ENCODE measurements around the gene MDP1. TPM values are rescaled to one million over a fixed set of nuclear protein-coding genes. Genes with fewer than 3 reads are reported as not detected.

MDP1 gene
- polyA plus RNA-seq, 1 donor (not counting 4 experiments of a cell fraction or from before 2014, with no cell fraction given): 7.3 TPM

DNA sequence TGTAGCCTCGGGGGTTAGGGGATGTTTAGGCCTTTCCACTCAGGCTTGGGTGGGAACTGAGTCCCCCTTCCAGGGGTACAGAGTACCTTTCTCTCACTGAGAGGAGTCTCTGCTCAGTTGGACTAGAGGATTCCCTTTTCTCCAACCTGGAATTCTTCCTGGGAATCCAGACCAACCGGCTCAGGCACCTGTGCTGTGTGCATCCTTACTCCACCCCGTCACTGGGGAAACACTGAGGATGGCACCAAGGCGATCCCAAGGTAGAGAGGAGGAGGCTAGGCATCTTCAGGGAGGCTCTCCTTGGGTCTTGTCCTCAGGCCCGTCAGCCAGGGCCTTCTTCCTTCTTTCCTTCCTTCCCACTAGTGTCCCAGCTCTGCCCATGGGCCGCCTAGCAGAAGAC lies 48.0 kb upstream of the MDP1 start:
- DNase-seq (ENCODE audit: low read depth, low spot score): no peak
- peaks cover 11 to 20% of the 10 kb centered on the region in 2 experiments for H3K36me3 ChIP-seq (ENCODE audit: control insufficient read depth in 2 of 2, extremely low read depth in 1 of 2, insufficient read depth in 2 of 2, low read length in 2 of 2)
- H3K9ac ChIP-seq (ENCODE audit: control insufficient read depth, extremely low read depth, insufficient read depth, low read length): peak overlapping the region; percentile 6
- TF ChIP-seq, protein P1, sequence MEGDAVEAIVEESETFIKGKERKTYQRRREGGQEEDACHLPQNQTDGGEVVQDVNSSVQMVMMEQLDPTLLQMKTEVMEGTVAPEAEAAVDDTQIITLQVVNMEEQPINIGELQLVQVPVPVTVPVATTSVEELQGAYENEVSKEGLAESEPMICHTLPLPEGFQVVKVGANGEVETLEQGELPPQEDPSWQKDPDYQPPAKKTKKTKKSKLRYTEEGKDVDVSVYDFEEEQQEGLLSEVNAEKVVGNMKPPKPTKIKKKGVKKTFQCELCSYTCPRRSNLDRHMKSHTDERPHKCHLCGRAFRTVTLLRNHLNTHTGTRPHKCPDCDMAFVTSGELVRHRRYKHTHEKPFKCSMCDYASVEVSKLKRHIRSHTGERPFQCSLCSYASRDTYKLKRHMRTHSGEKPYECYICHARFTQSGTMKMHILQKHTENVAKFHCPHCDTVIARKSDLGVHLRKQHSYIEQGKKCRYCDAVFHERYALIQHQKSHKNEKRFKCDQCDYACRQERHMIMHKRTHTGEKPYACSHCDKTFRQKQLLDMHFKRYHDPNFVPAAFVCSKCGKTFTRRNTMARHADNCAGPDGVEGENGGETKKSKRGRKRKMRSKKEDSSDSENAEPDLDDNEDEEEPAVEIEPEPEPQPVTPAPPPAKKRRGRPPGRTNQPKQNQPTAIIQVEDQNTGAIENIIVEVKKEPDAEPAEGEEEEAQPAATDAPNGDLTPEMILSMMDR (optimal IDR thresholded peaks at IDR 0.05 in 1 of 3, IDR thresholded peaks at IDR 0.05 in 1 of 3, conservative IDR thresholded peaks at IDR 0.05 in 1 of 3; ENCODE audit: extremely low read depth in 1 of 3, insufficient read depth in 2 of 3, low read length in 3 of 3): no peak
- TF ChIP-seq EZH2 (IDR thresholded peaks at IDR 0.05; ENCODE audit: low read length): no peak
- no peaks in the 10 kb centered on the region for H4K20me1 ChIP-seq (ENCODE audit: control insufficient read depth, extremely low read depth, insufficient read depth, low read length)
- H3K79me2 ChIP-seq (ENCODE audit: control insufficient read depth, insufficient read depth, low read length): no peaks in the 10 kb centered on the region
- H3K9me3 ChIP-seq (ENCODE audit: control insufficient read depth, low read depth, low read length): no peaks in the 10 kb centered on the region
- H3K27ac ChIP-seq (ENCODE audit: control insufficient read depth, insufficient read depth, low read length): peak overlapping the region; percentile 15
- H3K9me1 ChIP-seq (ENCODE audit: control insufficient read depth, extremely low read depth, insufficient read depth, low read length): no peaks in the 10 kb centered on the region
- peak overlapping the region; percentile 46 for H3K4me2 ChIP-seq (ENCODE audit: control insufficient read depth, extremely low read depth, insufficient read depth, low read depth, low read length)
- dilution Hi-C loops (cut with MboI; ENCODE audit: extremely low pct_ligation_motif_present, low sequenced_read_pairs): no loop called here
- no peak for FAIRE-seq
- H3K4me1 ChIP-seq (ENCODE audit: control insufficient read depth, extremely low read depth, insufficient read depth, low read length): peaks cover 28% of the 10 kb centered on the region
- H3K4me3 ChIP-seq (ENCODE audit: control insufficient read depth in 2 of 3, extremely low read depth in 1 of 3, insufficient read depth in 2 of 3, low read depth in 1 of 3, low read length in 3 of 3): peak overlapping the region in 1 of 3 experiments; percentile 9
- no peaks in the 10 kb centered on the region for H3K27me3 ChIP-seq (ENCODE audit: control insufficient read depth, extremely low read depth, insufficient read depth, low read length)
- no peak overlapping the region for H2AFZ ChIP-seq (ENCODE audit: control insufficient read depth, low read length)

DNA sequence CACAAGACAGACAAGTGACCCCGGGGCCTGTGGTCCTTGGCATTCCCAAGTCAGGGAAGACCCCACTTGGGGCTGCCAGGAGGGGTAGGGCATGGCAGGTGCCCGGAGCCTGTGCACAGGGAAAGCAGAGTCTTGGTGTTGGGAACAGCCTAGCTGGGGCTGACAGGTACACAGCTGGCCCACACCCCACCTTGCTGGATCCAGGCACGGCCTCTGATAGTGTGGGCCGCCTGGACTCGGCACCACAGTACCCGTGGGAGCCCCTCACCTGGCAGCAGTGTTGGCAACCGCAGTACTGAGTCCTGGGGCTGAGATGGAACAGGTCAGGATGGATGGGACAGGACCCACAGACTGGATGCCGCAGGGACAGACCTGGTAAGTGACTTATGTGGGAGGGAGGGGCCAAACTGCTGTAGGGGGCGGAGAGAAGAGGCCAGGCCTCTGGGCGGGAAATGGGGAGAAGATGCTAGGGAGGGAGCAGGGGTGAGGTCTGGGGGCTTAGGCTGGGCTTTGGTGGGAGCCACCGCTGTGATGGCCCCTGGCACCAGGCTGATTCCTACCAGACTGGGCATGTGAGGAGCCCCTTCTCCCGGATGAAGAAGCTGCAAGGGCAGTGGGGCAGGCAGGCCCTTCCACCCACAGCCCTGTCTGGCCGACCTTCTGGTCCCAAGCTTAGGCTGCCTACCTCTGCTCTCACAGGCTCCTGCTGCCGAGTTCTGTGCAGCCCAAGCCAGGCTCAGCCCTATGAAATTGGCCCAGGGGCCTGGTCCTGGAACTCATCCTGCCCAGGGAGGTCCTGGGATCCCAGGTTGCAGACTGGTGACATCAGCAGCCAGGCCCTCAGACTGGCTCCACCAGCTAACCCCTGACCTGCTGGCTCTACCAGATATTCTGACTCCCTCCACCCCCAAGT lies 47.2 kb upstream of the MDP1 start, which contains the start of gene TGM1:
TGM1 (minus strand) TSS at position 357 of the 913 bp plus-strand sequence. CDS start 825 bp downstream, outside the sequence.
- Histone ChIP-seq H3K79me2 (ENCODE audit: control insufficient read depth, insufficient read depth, low read length) (no peaks in the 10 kb centered on the region), H3K4me3 (ENCODE audit: control insufficient read depth in 2 of 3, extremely low read depth in 1 of 3, insufficient read depth in 2 of 3, low read depth in 1 of 3, low read length in 3 of 3) (peak within 1 kb of the TSS in 2 of 3 experiments; percentile 3 to 9), H3K4me2 (ENCODE audit: control insufficient read depth, extremely low read depth, insufficient read depth, low read depth, low read length) (peak within 1 kb of the TSS; percentile 46), H3K4me1 (ENCODE audit: control insufficient read depth, extremely low read depth, insufficient read depth, low read length) (peaks cover 33% of the 10 kb centered on the region), H3K9ac (ENCODE audit: control insufficient read depth, extremely low read depth, insufficient read depth, low read length) (peak within 1 kb of the TSS; percentile 6), H3K27ac (ENCODE audit: control insufficient read depth, insufficient read depth, low read length) (peak within 1 kb of the TSS; percentile 15), H3K36me3 (ENCODE audit: control insufficient read depth in 2 of 2, extremely low read depth in 1 of 2, insufficient read depth in 2 of 2, low read length in 2 of 2) (peaks cover 13 to 16% of the 10 kb centered on the region in 2 experiments), H3K27me3 (ENCODE audit: control insufficient read depth, extremely low read depth, insufficient read depth, low read length) (no peaks in the 10 kb centered on the region), H3K9me1 (ENCODE audit: control insufficient read depth, extremely low read depth, insufficient read depth, low read length) (no peaks in the 10 kb centered on the region), H3K9me3 (ENCODE audit: control insufficient read depth, low read depth, low read length) (no peaks in the 10 kb centered on the region), H2AFZ (ENCODE audit: control insufficient read depth, low read length) (no peak within 1 kb of the TSS), H4K20me1 (ENCODE audit: control insufficient read depth, extremely low read depth, insufficient read depth, low read length) (no peaks in the 10 kb centered on the region)
- TF ChIP-seq, protein P1 (optimal IDR thresholded peaks at IDR 0.05 in 1 of 3, IDR thresholded peaks at IDR 0.05 in 1 of 3, conservative IDR thresholded peaks at IDR 0.05 in 1 of 3; ENCODE audit: extremely low read depth in 1 of 3, insufficient read depth in 2 of 3, low read length in 3 of 3): no peak
- TF ChIP-seq EZH2 (IDR thresholded peaks at IDR 0.05; ENCODE audit: low read length): no peak
- no peak for FAIRE-seq
- dilution Hi-C loops (cut with MboI; ENCODE audit: extremely low pct_ligation_motif_present, low sequenced_read_pairs): no loop called here
- no peak for DNase-seq (ENCODE audit: low read depth, low spot score)
